ENCODE measurements around the gene PPFIBP1. TPM values are rescaled to one million over a fixed set of nuclear protein-coding genes. Genes with fewer than 3 reads are reported as not detected.
A peak's percentile ranks its signal among the peaks of the same experiment; 100 is the strongest.
"Not testable (repeated sequence)": the region's sequence is repeated elsewhere in the genome, so short reads cannot be mapped to it uniquely, and the experiment has no call there.

The PPFIBP1 gene
- total RNA-seq, 2 donors from 2014 or later, result 2.1 to 4.1 TPM

GRCh38 chr12:27535318-27535717 is 11.3 kb downstream of the PPFIBP1 start:
- no peaks in the 10 kb centered on the region for H3K9me3 ChIP-seq (ENCODE audit: control insufficient read depth, low read length, poor library complexity, severe bottlenecking)
- Mint-ChIP-seq H3K4me3 (no peak overlapping the region), H3K27me3 (peaks cover 9% of the 10 kb centered on the region), H3K4me1 (peaks cover 15% of the 10 kb centered on the region), H3K27ac (no peak overlapping the region), H3K36me3 (ENCODE audit: low read depth) (peaks cover 3% of the 10 kb centered on the region)
- ATAC-seq (no peak), DNase-seq (no peak)

- no peaks in the 10 kb centered on the region for H3K9me3 ChIP-seq (ENCODE audit: control insufficient read depth, low read length, poor library complexity, severe bottlenecking)
- H3K4me3 Mint-ChIP-seq, result no peak overlapping the region
- ATAC-seq (no peak), DNase-seq (no peak)
- no peak overlapping the region for H3K27ac Mint-ChIP-seq
- no peaks in the 10 kb centered on the region for H3K36me3 Mint-ChIP-seq (ENCODE audit: low read depth)
- peaks cover 15% of the 10 kb centered on the region for H3K4me1 Mint-ChIP-seq
- H3K27me3 Mint-ChIP-seq, result peaks cover 20% of the 10 kb centered on the region
Observed at GRCh38 chr12:27537855-27538675, 14.1 kb downstream of the PPFIBP1 start.

GRCh38 chr12:27539191-27539631 is 15.2 kb downstream of the PPFIBP1 start:
- DNase-seq, result no peak
- peaks cover 7% of the 10 kb centered on the region for H3K4me1 Mint-ChIP-seq

GRCh38 chr12:27541031-27541719 is 17.2 kb downstream of the PPFIBP1 start:
- H3K4me1 Mint-ChIP-seq, result no peaks in the 10 kb centered on the region

More at GRCh38 chr12:27539191-27539631, 15.2 kb downstream of the PPFIBP1 start:
- H3K9me3 ChIP-seq (ENCODE audit: control insufficient read depth, low read length, poor library complexity, severe bottlenecking), result no peaks in the 10 kb centered on the region
- no peak overlapping the region for H3K27ac Mint-ChIP-seq
- no peak for ATAC-seq
- no peak overlapping the region for H3K4me3 Mint-ChIP-seq
- H3K36me3 Mint-ChIP-seq (ENCODE audit: low read depth), result no peaks in the 10 kb centered on the region
- peaks cover 13% of the 10 kb centered on the region for H3K27me3 Mint-ChIP-seq

GRCh38 chr12:27542628-27543027 is 18.6 kb downstream of the PPFIBP1 start:
- no peaks in the 10 kb centered on the region for H3K36me3 Mint-ChIP-seq (ENCODE audit: low read depth)
- H3K4me3 Mint-ChIP-seq, result no peak overlapping the region
- ATAC-seq (no peak), DNase-seq (no peak)
- H3K27ac Mint-ChIP-seq, result no peak overlapping the region
- peaks cover 11% of the 10 kb centered on the region for H3K27me3 Mint-ChIP-seq
- H3K9me3 ChIP-seq (ENCODE audit: control insufficient read depth, low read length, poor library complexity, severe bottlenecking), result no peaks in the 10 kb centered on the region
- no peaks in the 10 kb centered on the region for H3K4me1 Mint-ChIP-seq

More at GRCh38 chr12:27541031-27541719, 17.2 kb downstream of the PPFIBP1 start:
- no peak for DNase-seq
- Mint-ChIP-seq H3K4me3 (no peak overlapping the region), H3K27ac (no peak overlapping the region), H3K36me3 (ENCODE audit: low read depth) (no peaks in the 10 kb centered on the region), H3K27me3 (peaks cover 11% of the 10 kb centered on the region)
- ATAC-seq, result no peak
- no peaks in the 10 kb centered on the region for H3K9me3 ChIP-seq (ENCODE audit: control insufficient read depth, low read length, poor library complexity, severe bottlenecking)

- not testable (repeated sequence) for H3K4me1 Mint-ChIP-seq
- H3K27me3 Mint-ChIP-seq, result peaks cover 21% of the 10 kb centered on the region
Observed at GRCh38 chr12:27544858-27545257, 20.9 kb downstream of the PPFIBP1 start.

GRCh38 chr12:27545665-27546064 is 21.7 kb downstream of the PPFIBP1 start:
- Mint-ChIP-seq H3K4me3 (no peak overlapping the region), H3K27ac (no peak overlapping the region)

More at GRCh38 chr12:27544858-27545257, 20.9 kb downstream of the PPFIBP1 start:
- not testable (repeated sequence) for DNase-seq; H3K4me3 Mint-ChIP-seq; H3K27ac Mint-ChIP-seq; H3K9me3 ChIP-seq (ENCODE audit: control insufficient read depth, low read length, poor library complexity, severe bottlenecking); H3K36me3 Mint-ChIP-seq (ENCODE audit: low read depth); ATAC-seq

GRCh38 chr12:27547592-27547991 is 23.6 kb downstream of the PPFIBP1 start:
- H3K27me3 Mint-ChIP-seq, result peaks cover 13% of the 10 kb centered on the region
- H3K4me1 Mint-ChIP-seq, result peaks cover 4% of the 10 kb centered on the region
- ATAC-seq (no peak), DNase-seq (no peak)
- no peak overlapping the region for H3K4me3 Mint-ChIP-seq
- no peaks in the 10 kb centered on the region for H3K9me3 ChIP-seq (ENCODE audit: control insufficient read depth, low read length, poor library complexity, severe bottlenecking)
- H3K36me3 Mint-ChIP-seq (ENCODE audit: low read depth), result no peaks in the 10 kb centered on the region
- H3K27ac Mint-ChIP-seq, result no peak overlapping the region

More at GRCh38 chr12:27545665-27546064, 21.7 kb downstream of the PPFIBP1 start:
- no peaks in the 10 kb centered on the region for H3K9me3 ChIP-seq (ENCODE audit: control insufficient read depth, low read length, poor library complexity, severe bottlenecking)
- H3K36me3 Mint-ChIP-seq (ENCODE audit: low read depth), result no peaks in the 10 kb centered on the region
- DNase-seq (no peak), ATAC-seq (no peak)
- peaks cover 21% of the 10 kb centered on the region for H3K27me3 Mint-ChIP-seq
- H3K4me1 Mint-ChIP-seq, result peaks cover 3% of the 10 kb centered on the region

GRCh38 chr12:27548301-27549199 is 24.5 kb downstream of the PPFIBP1 start:
- Mint-ChIP-seq H3K36me3 (ENCODE audit: low read depth) (no peaks in the 10 kb centered on the region), H3K4me1 (peaks cover 6% of the 10 kb centered on the region), H3K27me3 (peaks cover 10% of the 10 kb centered on the region), H3K27ac (peak overlapping the region; percentile 19), H3K4me3 (no peak overlapping the region)
- ATAC-seq, result no peak
- no peak for DNase-seq
- H3K9me3 ChIP-seq (ENCODE audit: control insufficient read depth, low read length, poor library complexity, severe bottlenecking), result no peaks in the 10 kb centered on the region

- H3K27me3 Mint-ChIP-seq, result peaks cover 10% of the 10 kb centered on the region
- no peaks in the 10 kb centered on the region for H3K9me3 ChIP-seq (ENCODE audit: control insufficient read depth, low read length, poor library complexity, severe bottlenecking)
- peaks cover 6% of the 10 kb centered on the region for H3K4me1 Mint-ChIP-seq
- peak overlapping the region; percentile 19 for H3K27ac Mint-ChIP-seq
- no peak overlapping the region for H3K4me3 Mint-ChIP-seq
- ATAC-seq (no peak), DNase-seq (no peak)
- H3K36me3 Mint-ChIP-seq (ENCODE audit: low read depth), result no peaks in the 10 kb centered on the region
Observed at GRCh38 chr12:27549236-27549800, 25.3 kb downstream of the PPFIBP1 start.

GRCh38 chr12:27549801-27550652 is 26.0 kb downstream of the PPFIBP1 start:
- Mint-ChIP-seq H3K36me3 (ENCODE audit: low read depth) (no peaks in the 10 kb centered on the region), H3K4me3 (no peak overlapping the region), H3K4me1 (peaks cover 6% of the 10 kb centered on the region), H3K27me3 (peaks cover 10% of the 10 kb centered on the region), H3K27ac (no peak overlapping the region)
- H3K9me3 ChIP-seq (ENCODE audit: control insufficient read depth, low read length, poor library complexity, severe bottlenecking), result no peaks in the 10 kb centered on the region
- ATAC-seq (no peak), DNase-seq (no peak)

- Mint-ChIP-seq H3K27ac (no peak overlapping the region), H3K27me3 (peaks cover 10% of the 10 kb centered on the region), H3K4me1 (peaks cover 6% of the 10 kb centered on the region), H3K36me3 (ENCODE audit: low read depth) (no peaks in the 10 kb centered on the region), H3K4me3 (no peak overlapping the region)
- DNase-seq (no peak), ATAC-seq (no peak)
- H3K9me3 ChIP-seq (ENCODE audit: control insufficient read depth, low read length, poor library complexity, severe bottlenecking), result no peaks in the 10 kb centered on the region
Observed at GRCh38 chr12:27550653-27550975, 26.6 kb downstream of the PPFIBP1 start.

Measured in T-helper 17 cell (primary cell).